ENCODE results near the gene TUBG2. TPM values are rescaled to one million over a fixed set of nuclear protein-coding genes. Genes with fewer than 3 reads are reported as not detected.
"Not testable (repeated sequence)": the region's sequence is repeated elsewhere in the genome, so short reads cannot be mapped to it uniquely, and the experiment has no call there.

TUBG2 gene
- total and polyA plus RNA-seq, 4 donors: 6.9 to 22.0 (median 11.7) TPM

DNA sequence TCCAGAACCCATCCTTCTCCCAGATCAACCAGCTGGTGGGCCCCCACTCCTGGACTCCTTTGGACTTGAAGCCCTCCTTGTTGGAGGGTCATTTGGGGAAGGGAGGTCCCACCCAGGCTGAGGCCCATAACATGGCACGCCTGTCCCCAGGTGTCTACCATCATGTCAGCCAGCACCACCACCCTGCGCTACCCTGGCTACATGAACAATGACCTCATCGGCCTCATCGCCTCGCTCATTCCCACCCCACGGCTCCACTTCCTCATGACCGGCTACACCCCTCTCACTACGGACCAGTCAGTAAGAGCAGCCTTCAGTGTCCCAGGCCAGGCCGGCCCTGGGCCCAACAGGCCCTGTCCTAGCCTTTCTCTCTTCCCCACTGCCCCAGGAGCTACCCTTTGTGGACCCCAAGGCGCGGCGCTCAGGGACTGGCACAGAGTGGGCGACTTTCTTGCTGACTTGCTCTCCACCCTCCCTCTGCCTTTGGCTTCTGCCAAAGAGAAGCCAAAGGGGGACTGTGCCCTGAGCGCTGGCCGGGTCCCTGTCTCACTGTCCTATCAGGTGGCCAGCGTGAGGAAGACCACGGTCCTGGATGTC is 45.3 kb upstream of the TUBG2 start:
- Histone ChIP-seq H3K4me1 (ENCODE audit: control insufficient read depth in 5 of 5, insufficient read depth in 5 of 5, low read length in 5 of 5) (peaks cover 0 to 11% (median 0%) of the 10 kb centered on the region in 5 donors), H3K27ac (ENCODE audit: low read depth in 1 of 2, low read length in 1 of 2) (no peak overlapping the region), H3K27me3 (ENCODE audit: control insufficient read depth in 3 of 3, insufficient read depth in 3 of 3, low read length in 2 of 3) (no peaks in the 10 kb centered on the region), H3K9me3 (ENCODE audit: control insufficient read depth in 4 of 4, insufficient read depth in 3 of 4, low read length in 3 of 4) (peaks cover 0 to 3% (median 0%) of the 10 kb centered on the region in 4 donors), H3K4me3 (no peak overlapping the region), H3K36me3 (ENCODE audit: control insufficient read depth in 4 of 4, insufficient read depth in 4 of 4, low read length in 4 of 4) (peaks cover 7 to 28% (median 21%) of the 10 kb centered on the region in 4 donors), H3K9ac (ENCODE audit: insufficient read depth in 1 of 2, low read length in 2 of 2) (no peak overlapping the region)
- 96 to 97% methylated on average over 17 of the region's 17 CpGs for WGBS, 2 donors
- DNase-seq: no peak
- no peak for ATAC-seq (ENCODE audit: insufficient read depth, low FRiP score)
- TF ChIP-seq, protein P1, sequence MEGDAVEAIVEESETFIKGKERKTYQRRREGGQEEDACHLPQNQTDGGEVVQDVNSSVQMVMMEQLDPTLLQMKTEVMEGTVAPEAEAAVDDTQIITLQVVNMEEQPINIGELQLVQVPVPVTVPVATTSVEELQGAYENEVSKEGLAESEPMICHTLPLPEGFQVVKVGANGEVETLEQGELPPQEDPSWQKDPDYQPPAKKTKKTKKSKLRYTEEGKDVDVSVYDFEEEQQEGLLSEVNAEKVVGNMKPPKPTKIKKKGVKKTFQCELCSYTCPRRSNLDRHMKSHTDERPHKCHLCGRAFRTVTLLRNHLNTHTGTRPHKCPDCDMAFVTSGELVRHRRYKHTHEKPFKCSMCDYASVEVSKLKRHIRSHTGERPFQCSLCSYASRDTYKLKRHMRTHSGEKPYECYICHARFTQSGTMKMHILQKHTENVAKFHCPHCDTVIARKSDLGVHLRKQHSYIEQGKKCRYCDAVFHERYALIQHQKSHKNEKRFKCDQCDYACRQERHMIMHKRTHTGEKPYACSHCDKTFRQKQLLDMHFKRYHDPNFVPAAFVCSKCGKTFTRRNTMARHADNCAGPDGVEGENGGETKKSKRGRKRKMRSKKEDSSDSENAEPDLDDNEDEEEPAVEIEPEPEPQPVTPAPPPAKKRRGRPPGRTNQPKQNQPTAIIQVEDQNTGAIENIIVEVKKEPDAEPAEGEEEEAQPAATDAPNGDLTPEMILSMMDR (IDR thresholded peaks at IDR 0.05; ENCODE audit: control extremely low read depth, extremely low read depth): no peak

- Histone ChIP-seq H3K9ac (ENCODE audit: insufficient read depth in 1 of 2, low read length in 2 of 2) (peak overlapping the region in 1 of 2 donors; percentile 24), H3K9me3 (ENCODE audit: control insufficient read depth in 4 of 4, insufficient read depth in 3 of 4, low read length in 3 of 4) (peaks cover 0 to 3% (median 0%) of the 10 kb centered on the region in 4 donors), H3K4me1 (ENCODE audit: control insufficient read depth in 5 of 5, insufficient read depth in 5 of 5, low read length in 5 of 5) (peaks cover 0 to 8% (median 0%) of the 10 kb centered on the region in 5 donors), H3K27ac (ENCODE audit: low read depth in 1 of 2, low read length in 1 of 2) (no peak overlapping the region), H3K36me3 (ENCODE audit: control insufficient read depth in 4 of 4, insufficient read depth in 4 of 4, low read length in 4 of 4) (peaks cover 7 to 21% (median 16%) of the 10 kb centered on the region in 4 donors), H3K4me3 (no peak overlapping the region), H3K27me3 (ENCODE audit: control insufficient read depth in 3 of 3, insufficient read depth in 3 of 3, low read length in 2 of 3) (no peaks in the 10 kb centered on the region)
- 68 to 71% methylated on average over 4 of the region's 4 CpGs for WGBS, 2 donors
- ATAC-seq (ENCODE audit: insufficient read depth, low FRiP score) (no peak), DNase-seq (peak in 1 of 3 donors; percentile 8)
- TF ChIP-seq, protein P1 (IDR thresholded peaks at IDR 0.05; ENCODE audit: control extremely low read depth, extremely low read depth): no peak
These were observed 41.1 kb upstream of the TUBG2 start for GRCh38 chr17:42617956-42618431.

GRCh38 chr17:42618442-42619150 is 40.5 kb upstream of the TUBG2 start:
- TF ChIP-seq, protein P1 (IDR thresholded peaks at IDR 0.05; ENCODE audit: control extremely low read depth, extremely low read depth): no peak
- H3K9me3 ChIP-seq (ENCODE audit: control insufficient read depth in 4 of 4, insufficient read depth in 3 of 4, low read length in 3 of 4): peaks cover 0 to 3% (median 0%) of the 10 kb centered on the region in 4 donors
- no peaks in the 10 kb centered on the region for H3K27me3 ChIP-seq (ENCODE audit: control insufficient read depth in 3 of 3, insufficient read depth in 3 of 3, low read length in 2 of 3)
- DNase-seq (peak in 2 of 3 donors; percentile 19 to 43), ATAC-seq (ENCODE audit: insufficient read depth, low FRiP score) (no peak)
- peak overlapping the region in 1 of 2 donors; percentile 24 for H3K9ac ChIP-seq (ENCODE audit: insufficient read depth in 1 of 2, low read length in 2 of 2)
- H3K4me1 ChIP-seq (ENCODE audit: control insufficient read depth in 5 of 5, insufficient read depth in 5 of 5, low read length in 5 of 5): peaks cover 0 to 8% (median 0%) of the 10 kb centered on the region in 5 donors
- 47 to 56% methylated on average over 9 of the region's 9 CpGs for WGBS, 2 donors
- no peak overlapping the region for H3K27ac ChIP-seq (ENCODE audit: low read depth in 1 of 2, low read length in 1 of 2)
- peaks cover 7 to 18% (median 13%) of the 10 kb centered on the region in 4 donors for H3K36me3 ChIP-seq (ENCODE audit: control insufficient read depth in 4 of 4, insufficient read depth in 4 of 4, low read length in 4 of 4)
- H3K4me3 ChIP-seq: no peak overlapping the region

DNA sequence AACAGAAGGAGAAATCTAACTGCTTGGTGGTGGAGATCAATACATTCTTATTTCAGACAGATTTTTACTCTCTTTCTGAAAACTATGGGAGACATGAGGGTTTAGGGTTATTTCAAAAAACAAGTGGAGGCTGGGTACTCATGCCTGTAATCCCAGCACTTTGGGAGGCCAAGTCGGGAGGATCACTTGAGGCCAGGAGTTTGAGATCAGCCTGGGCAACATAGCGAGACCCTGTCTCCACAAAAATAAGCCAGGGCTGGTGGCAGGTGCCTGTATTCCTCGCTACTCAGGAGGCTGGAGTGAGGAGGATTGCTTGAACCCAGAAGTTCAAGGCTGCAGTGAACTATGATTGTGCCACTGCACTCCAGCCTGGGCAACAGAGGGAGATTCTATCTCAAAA is 37.1 kb upstream of the TUBG2 start:
- ATAC-seq (ENCODE audit: insufficient read depth, low FRiP score); DNase-seq: not testable (repeated sequence)
- 91 to 95% methylated on average over 3 of the region's 3 CpGs for WGBS, 2 donors

More for the DNA sequence above, 37.1 kb upstream of the TUBG2 start:
- not testable (repeated sequence) for H3K9me3 ChIP-seq (ENCODE audit: control insufficient read depth in 4 of 4, insufficient read depth in 3 of 4, low read length in 3 of 4); H3K27ac ChIP-seq (ENCODE audit: low read depth in 1 of 2, low read length in 1 of 2); H3K4me1 ChIP-seq (ENCODE audit: control insufficient read depth in 5 of 5, insufficient read depth in 5 of 5, low read length in 5 of 5); H3K27me3 ChIP-seq (ENCODE audit: control insufficient read depth in 3 of 3, insufficient read depth in 3 of 3, low read length in 2 of 3); H3K9ac ChIP-seq (ENCODE audit: insufficient read depth in 1 of 2, low read length in 2 of 2); H3K36me3 ChIP-seq (ENCODE audit: control insufficient read depth in 4 of 4, insufficient read depth in 4 of 4, low read length in 4 of 4); H3K4me3 ChIP-seq
